ENCODE measurements around the gene RETREG1.
"Not testable (repeated sequence)": the region's sequence is repeated elsewhere in the genome, so short reads cannot be mapped to it uniquely, and the experiment has no call there.

Gene RETREG1

GRCh38 chr5:16450163-16450562 lies 166.6 kb downstream of the RETREG1 start:
- H3K4me3 ChIP-seq (ENCODE audit: low read depth, low read length), result no peak overlapping the region
- TF ChIP-seq CTCF (IDR thresholded peaks at IDR 0.05; ENCODE audit: borderline replicate concordance, insufficient read depth, low read depth, low read length), result no peak

GRCh38 chr5:16446993-16447392 lies 169.8 kb downstream of the RETREG1 start:
- TF ChIP-seq CTCF (IDR thresholded peaks at IDR 0.05; ENCODE audit: borderline replicate concordance, insufficient read depth, low read depth, low read length), result no peak
- H3K4me3 ChIP-seq (ENCODE audit: low read depth, low read length), result no peak overlapping the region

DNA sequence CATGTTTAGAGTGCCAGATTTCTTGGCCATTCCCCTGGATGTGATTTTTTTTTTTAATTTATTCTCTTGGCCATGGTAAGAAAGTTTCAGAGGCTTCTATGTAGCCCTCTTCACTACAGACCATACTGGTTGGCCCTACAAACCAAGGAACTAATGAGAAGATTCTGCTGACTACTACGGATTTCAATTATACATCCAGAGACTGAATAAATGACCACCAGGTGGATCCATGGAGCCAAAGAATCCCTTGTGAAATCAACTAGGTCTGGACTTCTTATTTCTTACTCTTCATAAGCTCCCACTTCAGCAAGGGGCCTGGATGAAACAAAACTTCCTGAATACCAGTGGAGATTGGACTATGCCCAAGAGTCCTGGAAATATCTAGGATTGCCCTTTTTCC lies 178.8 kb downstream of the RETREG1 start:
- TF ChIP-seq CTCF (IDR thresholded peaks at IDR 0.05; ENCODE audit: borderline replicate concordance, insufficient read depth, low read depth, low read length), result no peak
- no peak overlapping the region for H3K4me3 ChIP-seq (ENCODE audit: low read depth, low read length)

GRCh38 chr5:16436065-16436682 lies 180.6 kb downstream of the RETREG1 start:
- H3K4me3 ChIP-seq (ENCODE audit: low read depth, low read length), result not testable (repeated sequence)

- TF ChIP-seq CTCF (IDR thresholded peaks at IDR 0.05; ENCODE audit: borderline replicate concordance, insufficient read depth, low read depth, low read length), result no peak
- H3K4me3 ChIP-seq (ENCODE audit: low read depth, low read length), result no peak overlapping the region
Observed at GRCh38 chr5:16431490-16431889, 185.3 kb downstream of the RETREG1 start.

DNA sequence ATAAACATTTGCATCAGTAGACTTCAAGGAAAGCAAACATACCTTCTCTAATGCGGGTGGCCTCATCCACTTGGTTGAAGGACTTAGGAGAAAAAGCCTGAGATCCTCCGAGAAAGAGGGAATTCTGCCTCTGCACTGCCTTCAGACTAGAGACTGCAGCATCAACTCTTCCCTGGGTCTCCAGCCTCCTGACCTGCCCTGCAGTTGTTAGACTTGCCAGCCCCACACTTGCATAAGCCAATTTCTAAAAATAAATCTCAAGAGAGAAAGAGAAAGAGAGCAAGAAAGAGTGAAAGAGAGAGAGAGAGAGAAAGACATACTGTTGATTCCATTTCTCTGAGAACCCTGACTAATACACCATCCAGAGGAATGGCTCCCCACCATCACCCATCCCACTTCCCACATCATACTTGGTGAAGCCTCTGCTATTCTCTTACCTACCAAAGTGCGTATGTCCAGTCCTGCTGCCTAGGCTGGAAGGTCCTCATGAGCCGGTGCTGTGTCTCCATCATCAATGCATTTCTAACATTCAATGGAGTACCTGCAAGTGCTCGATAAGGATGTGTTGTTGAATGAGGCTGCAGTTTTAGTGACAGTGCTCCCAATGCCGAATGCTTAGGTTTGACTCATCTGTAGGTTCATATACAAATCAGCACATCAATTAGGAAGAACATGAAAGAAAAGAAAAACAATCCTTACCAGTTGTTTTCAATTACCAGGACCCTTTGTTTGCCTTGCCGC lies 186.3 kb downstream of the RETREG1 start:
- no peak overlapping the region for H3K4me3 ChIP-seq (ENCODE audit: low read depth, low read length)
- no peak for TF ChIP-seq CTCF (IDR thresholded peaks at IDR 0.05; ENCODE audit: borderline replicate concordance, insufficient read depth, low read depth, low read length)

DNA sequence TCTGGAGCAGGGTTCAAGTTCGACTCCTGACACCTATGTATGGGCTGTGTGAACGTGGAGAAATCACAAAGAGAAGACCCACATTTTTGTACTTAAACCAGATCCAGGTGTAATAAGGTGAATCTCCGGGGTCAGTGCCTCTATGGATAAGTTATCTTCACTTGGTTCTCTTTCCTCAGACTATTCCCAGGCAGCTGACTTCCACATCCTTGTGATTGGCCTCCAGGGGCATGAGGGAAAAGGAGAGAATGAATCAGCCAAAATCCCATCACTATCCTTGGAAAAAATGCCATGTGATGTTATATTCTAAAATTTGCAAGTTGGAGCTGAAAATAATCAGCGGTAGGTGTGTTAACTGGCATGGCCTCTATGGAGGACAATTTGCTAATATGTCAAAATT lies 188.4 kb downstream of the RETREG1 start:
- no peak overlapping the region for H3K4me3 ChIP-seq (ENCODE audit: low read depth, low read length)
- no peak for TF ChIP-seq CTCF (IDR thresholded peaks at IDR 0.05; ENCODE audit: borderline replicate concordance, insufficient read depth, low read depth, low read length)
